SHP77 (cell line): ENCODE measurements around the gene INKA2.

ENCODE experiments used
- DNase-seq, 2 experiments: peaks; one replicate each; lab custom pipeline; 2025; lab: John Stamatoyannopoulos, UW

The INKA2 gene

DNA sequence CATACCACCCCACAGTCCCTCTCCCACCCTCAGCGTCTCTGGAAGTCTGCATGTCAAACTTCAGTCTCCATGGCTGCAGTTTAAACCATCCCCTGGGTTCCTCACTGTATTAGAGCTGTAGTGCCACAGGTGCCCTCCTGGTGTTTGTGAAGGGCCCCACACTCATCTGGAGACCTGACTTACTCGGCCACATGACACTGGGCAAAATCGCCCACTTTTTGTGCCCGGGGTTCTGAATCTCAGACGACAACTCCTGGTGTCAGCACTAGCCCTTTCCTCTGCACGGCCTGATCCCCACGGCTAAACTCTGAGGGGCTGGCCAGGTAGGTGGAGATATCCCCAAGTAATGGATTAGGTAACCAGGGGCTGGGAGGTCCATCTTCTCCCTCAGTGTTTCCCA is 6.5 kb downstream of the INKA2 start:
- DNase-seq = no peak

- no peak for DNase-seq
Observed at GRCh38 chr1:111731956-111732355, 7.2 kb downstream of the INKA2 start.

GRCh38 chr1:111730706-111731105 is 8.5 kb downstream of the INKA2 start:
- DNase-seq = no peak

DNA sequence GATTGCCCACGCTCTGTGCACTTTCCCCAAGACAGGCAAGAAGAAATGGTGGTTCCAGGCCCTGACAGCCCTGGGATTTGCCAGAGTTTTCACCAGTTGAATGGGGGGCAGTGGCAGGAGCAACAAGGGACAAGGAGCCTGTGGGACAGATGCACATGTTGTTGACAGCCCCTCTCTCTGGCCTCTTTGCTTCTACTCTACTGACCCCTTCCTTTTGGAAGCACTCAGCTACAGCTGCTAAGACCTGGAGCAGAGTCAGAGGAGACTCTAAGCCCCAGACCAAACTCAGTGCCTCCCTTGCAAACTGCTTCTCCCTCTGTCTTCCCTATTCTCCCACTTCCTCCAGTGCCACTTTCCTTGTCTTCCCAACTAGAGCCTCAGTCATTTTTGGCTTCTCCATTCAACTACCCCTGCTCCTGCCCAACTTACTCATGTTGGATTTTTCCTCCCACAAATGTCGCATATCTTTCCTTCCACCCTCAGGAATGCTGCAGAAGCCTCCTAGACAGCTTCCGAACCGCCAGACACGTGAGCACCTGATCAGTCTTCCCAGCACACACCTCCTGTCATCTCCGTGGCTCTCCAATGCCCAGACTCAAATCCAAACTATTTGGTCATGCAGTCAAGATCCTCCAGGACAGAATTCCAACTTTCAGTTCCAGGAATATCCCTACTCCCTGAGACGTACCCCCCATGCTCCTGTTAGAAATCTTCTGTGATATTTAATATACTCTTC is 9.1 kb downstream of the INKA2 start:
- DNase-seq = no peak

- DNase-seq = no peak
Observed at GRCh38 chr1:111729271-111729921, 9.8 kb downstream of the INKA2 start.

DNA sequence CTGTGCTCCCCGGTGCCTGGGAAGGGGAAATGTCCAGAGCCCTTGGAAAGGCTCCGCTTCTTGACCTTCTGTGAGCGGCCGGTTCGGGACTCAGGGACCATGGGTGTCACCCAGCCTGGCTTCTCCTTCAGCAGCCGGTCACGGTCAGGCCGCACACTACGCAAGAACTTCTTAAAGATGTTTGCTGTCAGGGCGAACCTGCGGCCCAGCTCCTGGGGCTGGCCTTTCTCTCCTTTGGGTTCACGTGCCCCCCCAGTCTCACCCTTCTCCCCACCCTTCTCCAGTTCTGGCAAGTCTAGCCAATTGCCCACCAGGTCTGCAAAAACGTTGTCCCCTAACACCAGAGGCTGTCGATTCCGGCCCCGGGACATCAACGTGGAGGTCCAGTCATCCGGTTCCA is 12.1 kb downstream of the INKA2 start:
- no peak for DNase-seq

DNA sequence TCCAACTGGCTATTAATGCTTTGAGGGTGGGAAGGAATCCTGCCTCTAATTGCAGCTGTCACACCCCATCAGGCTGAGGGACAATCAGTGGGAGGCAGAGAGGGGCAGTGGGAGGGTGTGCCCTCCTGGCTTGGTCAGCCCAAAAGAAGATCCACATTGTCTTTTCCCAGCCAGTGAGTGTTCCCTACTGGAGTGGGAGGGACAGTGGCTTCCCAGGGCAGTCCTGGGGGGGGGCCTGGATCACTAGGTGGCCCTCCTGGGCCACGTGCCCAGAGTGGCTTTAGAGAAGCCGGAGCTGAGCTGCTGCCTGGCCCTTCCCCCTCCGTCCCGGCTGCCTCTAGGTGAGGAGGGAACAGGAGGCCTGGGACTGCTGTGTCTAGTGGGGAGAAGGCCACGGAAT is 14.0 kb downstream of the INKA2 start:
- no peak for DNase-seq

DNA sequence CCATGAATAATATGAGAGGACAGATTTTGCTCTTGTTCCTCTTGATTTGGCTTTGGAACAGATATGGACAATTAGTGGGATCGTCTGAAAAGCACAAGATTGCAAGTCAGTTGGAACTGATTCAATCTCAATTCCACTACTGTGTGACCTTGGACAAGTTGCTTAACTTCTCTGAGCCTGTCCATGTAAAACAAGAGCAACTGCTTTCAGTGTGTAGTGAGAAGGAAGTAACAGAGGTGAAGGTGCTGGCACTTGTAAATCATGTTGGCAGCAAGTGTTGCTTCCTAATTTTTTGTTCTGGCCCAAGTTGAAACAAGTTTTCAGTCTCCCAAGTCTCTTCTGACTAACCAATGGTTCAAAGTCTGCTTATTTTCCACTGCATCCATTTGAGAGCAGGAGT is 15.3 kb downstream of the INKA2 start:
- DNase-seq = no peak

DNA sequence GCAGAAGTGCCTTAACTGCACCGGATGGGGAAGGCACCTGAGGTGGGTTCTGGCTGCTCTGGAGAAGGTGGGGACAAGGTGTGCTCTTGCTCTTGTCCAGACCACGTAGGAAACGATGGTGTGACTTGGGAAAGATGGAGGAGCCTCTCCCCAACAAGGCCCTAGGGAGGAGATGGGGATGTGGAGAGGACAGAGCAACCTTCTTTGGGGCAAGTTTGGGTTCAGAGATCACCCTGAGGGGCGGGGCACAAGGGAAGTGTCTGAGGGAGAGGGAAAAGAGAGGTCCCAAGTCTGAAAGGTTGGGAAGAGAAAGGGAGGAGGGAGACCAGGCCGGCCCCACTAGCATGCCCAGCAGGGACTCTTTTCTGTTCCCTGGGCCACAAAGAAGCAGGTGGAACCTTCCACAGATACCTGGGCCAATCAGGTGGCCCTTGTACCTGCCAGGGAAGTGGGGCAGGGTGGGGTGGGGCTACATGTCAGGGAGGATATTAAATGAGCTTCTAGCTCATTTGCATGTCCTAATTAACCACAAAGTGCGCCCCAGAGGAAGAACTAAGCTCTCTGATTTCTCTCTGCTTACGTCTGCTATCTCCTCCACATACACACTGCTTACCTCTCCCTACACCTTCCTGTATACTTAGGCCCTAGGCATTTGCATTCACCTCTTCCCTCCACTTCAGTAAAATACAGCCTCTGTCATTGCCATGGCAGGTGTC is 15.9 kb downstream of the INKA2 start:
- no peak for DNase-seq

- no peak for DNase-seq
Observed at GRCh38 chr1:111720977-111721786, 18.0 kb downstream of the INKA2 start.

GRCh38 chr1:111720274-111720976 is 18.8 kb downstream of the INKA2 start:
- DNase-seq = no peak

DNA sequence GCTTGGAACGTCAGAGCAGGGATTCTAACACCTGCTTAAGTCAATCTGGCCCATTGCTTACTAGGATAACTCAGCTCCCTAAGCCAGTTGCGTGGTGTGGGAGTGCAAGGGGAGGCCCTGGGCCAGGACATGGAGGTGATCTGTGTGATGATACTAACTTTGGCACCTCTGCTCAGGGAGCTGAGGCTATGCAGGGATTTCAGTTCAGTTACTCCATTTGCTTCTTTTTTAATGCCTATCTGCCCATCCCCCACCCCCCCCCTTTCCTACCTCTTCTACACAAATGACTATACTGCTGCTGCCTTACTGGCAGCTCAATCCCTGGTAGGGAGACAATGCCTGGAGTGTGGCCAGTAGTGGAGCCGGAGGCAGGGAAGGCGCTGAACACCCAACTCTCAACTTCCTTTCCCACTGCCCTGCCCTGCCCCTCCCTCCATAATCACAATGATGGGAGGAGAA is 19.5 kb downstream of the INKA2 start:
- no peak for DNase-seq

GRCh38 chr1:111719135-111719534 is 20.1 kb downstream of the INKA2 start:
- DNase-seq = no peak

DNA sequence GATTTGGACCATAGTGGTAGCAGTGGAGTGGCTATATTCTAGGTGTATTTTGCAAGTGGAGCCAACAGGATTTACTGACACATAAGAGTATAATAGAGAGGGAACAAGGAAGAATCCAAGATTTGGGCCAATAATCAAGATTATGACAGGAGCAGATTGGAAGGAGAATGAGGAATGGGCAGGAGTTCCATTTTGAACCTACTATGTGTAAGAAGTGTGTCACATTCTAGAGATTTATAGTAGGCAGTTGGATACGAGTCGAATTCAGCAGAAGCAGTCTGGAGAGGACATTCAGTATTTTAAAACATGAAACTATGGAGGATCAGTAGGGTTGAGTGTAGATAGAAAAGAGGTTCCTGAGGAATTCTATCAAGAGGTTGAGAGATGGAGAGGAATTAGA is 21.7 kb downstream of the INKA2 start:
- no peak for DNase-seq

- no peak for DNase-seq
Observed at GRCh38 chr1:111716333-111716732, 22.9 kb downstream of the INKA2 start.

GRCh38 chr1:111709986-111710385 is 29.2 kb downstream of the INKA2 start:
- no peak for DNase-seq

DNA sequence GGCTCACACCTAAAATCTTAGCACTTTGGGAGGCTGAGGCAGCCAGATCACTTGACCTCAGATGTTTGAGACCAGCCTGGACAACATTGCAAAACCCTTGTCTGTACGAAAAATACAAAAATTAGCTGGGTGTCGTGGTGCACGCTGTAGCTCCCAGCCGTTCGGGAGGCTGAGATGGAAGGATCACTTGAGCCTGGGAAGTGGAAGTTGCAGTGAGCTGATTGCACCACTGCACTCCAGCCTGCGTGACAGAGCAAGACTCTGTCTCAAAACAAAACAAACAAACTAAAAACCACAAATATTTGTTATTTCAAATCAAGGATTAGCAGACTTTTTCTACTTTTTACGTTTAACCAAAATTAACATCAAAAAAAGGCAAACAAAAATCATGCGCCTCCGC is 31.3 kb downstream of the INKA2 start:
- DNase-seq = no peak

GRCh38 chr1:111706921-111707320 is 32.3 kb downstream of the INKA2 start:
- DNase-seq = no peak

GRCh38 chr1:111705841-111706240 is 33.4 kb downstream of the INKA2 start:
- no peak for DNase-seq

DNA sequence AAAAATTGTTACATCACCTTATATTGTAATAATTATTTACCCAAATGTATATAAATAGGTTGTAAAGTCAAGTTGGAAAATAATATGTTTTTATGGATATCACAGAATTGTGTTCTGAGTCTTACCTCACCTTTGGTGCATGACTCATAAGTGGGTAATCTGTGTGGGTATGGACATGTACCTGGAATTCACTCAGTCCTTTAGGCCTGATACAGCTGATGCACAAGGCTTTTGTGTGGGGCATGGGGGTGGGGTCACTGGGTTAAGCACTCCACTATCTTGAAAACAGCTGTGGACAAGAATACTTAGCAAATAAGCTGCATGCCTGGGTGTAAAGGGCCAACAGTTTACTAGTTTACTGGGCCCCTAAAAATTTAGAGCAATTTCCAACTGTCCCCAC is 34.4 kb downstream of the INKA2 start:
- DNase-seq = no peak

DNA sequence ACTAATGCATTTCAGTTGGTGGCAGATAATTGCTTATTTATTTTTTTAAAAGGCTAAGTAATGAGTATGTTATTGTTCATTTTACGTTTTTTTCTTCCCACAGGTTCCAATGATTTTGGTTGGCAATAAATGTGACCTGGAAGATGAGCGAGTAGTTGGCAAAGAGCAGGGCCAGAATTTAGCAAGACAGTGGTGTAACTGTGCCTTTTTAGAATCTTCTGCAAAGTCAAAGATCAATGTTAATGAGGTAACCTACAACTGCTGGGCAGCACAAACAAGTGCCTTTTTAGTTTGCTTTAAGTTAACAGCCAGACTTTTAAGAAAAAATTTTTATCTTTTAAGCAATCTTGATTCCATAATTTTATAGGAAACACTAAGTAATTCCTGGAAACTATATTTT is 35.0 kb downstream of the INKA2 start:
- no peak for DNase-seq
